ENCODE results near the gene DENND4A.

GRCh38 chr15:65631503-65631902, 160.6 kb downstream of the DENND4A start:
- TF ChIP-seq POLR2AphosphoS5 (IDR thresholded peaks at IDR 0.05), result no peak
- TF ChIP-seq, protein P1, sequence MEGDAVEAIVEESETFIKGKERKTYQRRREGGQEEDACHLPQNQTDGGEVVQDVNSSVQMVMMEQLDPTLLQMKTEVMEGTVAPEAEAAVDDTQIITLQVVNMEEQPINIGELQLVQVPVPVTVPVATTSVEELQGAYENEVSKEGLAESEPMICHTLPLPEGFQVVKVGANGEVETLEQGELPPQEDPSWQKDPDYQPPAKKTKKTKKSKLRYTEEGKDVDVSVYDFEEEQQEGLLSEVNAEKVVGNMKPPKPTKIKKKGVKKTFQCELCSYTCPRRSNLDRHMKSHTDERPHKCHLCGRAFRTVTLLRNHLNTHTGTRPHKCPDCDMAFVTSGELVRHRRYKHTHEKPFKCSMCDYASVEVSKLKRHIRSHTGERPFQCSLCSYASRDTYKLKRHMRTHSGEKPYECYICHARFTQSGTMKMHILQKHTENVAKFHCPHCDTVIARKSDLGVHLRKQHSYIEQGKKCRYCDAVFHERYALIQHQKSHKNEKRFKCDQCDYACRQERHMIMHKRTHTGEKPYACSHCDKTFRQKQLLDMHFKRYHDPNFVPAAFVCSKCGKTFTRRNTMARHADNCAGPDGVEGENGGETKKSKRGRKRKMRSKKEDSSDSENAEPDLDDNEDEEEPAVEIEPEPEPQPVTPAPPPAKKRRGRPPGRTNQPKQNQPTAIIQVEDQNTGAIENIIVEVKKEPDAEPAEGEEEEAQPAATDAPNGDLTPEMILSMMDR (IDR thresholded peaks at IDR 0.05), result no peak
- no peak for TF ChIP-seq POLR2A (IDR thresholded peaks at IDR 0.05)
